ENCODE data around the gene MIEF2. TPM values are rescaled to one million over a fixed set of nuclear protein-coding genes. Genes with fewer than 3 reads are reported as not detected.

Gene MIEF2
- total and polyA plus RNA-seq, 9 donors = 12.0 to 15.5 (median 14.1) TPM

- Histone ChIP-seq H3K36me3 (ENCODE audit: control insufficient read depth, insufficient read depth, low read length) (peaks cover 65% of the 10 kb centered on the region), H3K4me1 (ENCODE audit: control insufficient read depth, insufficient read depth, low read length) (peaks cover 27% of the 10 kb centered on the region), H3K4me3 (ENCODE audit: low read length) (no peak overlapping the region), H3K27me3 (ENCODE audit: control insufficient read depth, insufficient read depth, low read length) (no peaks in the 10 kb centered on the region), H3K9me3 (replicated peaks; ENCODE audit: control insufficient read depth, low read depth, low read length) (no peaks in the 10 kb centered on the region), H3K27ac (ENCODE audit: low read length) (no peak overlapping the region)
- WGBS (ENCODE audit: insufficient coverage) = 87% methylated on average over 4 of the region's 8 CpGs
- no peak for DNase-seq
These were observed 5.4 kb upstream of the MIEF2 start for GRCh38 chr17:18254888-18255649.

- no peak for DNase-seq
- no peak overlapping the region for H3K4me3 ChIP-seq (ENCODE audit: low read length)
- H3K27ac ChIP-seq (ENCODE audit: low read length) = no peak overlapping the region
These were observed 4.1 kb upstream of the MIEF2 start for GRCh38 chr17:18256351-18256750.

GRCh38 chr17:18256776-18257175 is 3.7 kb upstream of the MIEF2 start:
- Histone ChIP-seq H3K4me3 (ENCODE audit: low read length) (no peak overlapping the region), H3K9me3 (replicated peaks; ENCODE audit: control insufficient read depth, low read depth, low read length) (no peaks in the 10 kb centered on the region), H3K27me3 (ENCODE audit: control insufficient read depth, insufficient read depth, low read length) (no peaks in the 10 kb centered on the region), H3K27ac (ENCODE audit: low read length) (no peak overlapping the region), H3K36me3 (ENCODE audit: control insufficient read depth, insufficient read depth, low read length) (peaks cover 48% of the 10 kb centered on the region), H3K4me1 (ENCODE audit: control insufficient read depth, insufficient read depth, low read length) (peaks cover 37% of the 10 kb centered on the region)
- WGBS (ENCODE audit: insufficient coverage) = 82% methylated on average over 7 of the region's 7 CpGs
- DNase-seq = no peak

More at GRCh38 chr17:18256351-18256750, 4.1 kb upstream of the MIEF2 start:
- Histone ChIP-seq H3K27me3 (ENCODE audit: control insufficient read depth, insufficient read depth, low read length) (no peaks in the 10 kb centered on the region), H3K9me3 (replicated peaks; ENCODE audit: control insufficient read depth, low read depth, low read length) (no peaks in the 10 kb centered on the region), H3K4me1 (ENCODE audit: control insufficient read depth, insufficient read depth, low read length) (peaks cover 33% of the 10 kb centered on the region), H3K36me3 (ENCODE audit: control insufficient read depth, insufficient read depth, low read length) (peaks cover 52% of the 10 kb centered on the region)
- WGBS (ENCODE audit: insufficient coverage) = 90% methylated on average over 5 of the region's 11 CpGs

- Histone ChIP-seq H3K4me1 (ENCODE audit: control insufficient read depth, insufficient read depth, low read length) (peaks cover 44% of the 10 kb centered on the region), H3K9me3 (replicated peaks; ENCODE audit: control insufficient read depth, low read depth, low read length) (no peaks in the 10 kb centered on the region), H3K4me3 (ENCODE audit: low read length) (peak overlapping the region; percentile 72), H3K27me3 (ENCODE audit: control insufficient read depth, insufficient read depth, low read length) (no peaks in the 10 kb centered on the region), H3K27ac (ENCODE audit: low read length) (peak overlapping the region; percentile 85), H3K36me3 (ENCODE audit: control insufficient read depth, insufficient read depth, low read length) (peaks cover 42% of the 10 kb centered on the region)
- DNase-seq = no peak
- WGBS (ENCODE audit: insufficient coverage) = 19% methylated on average over 13 of the region's 18 CpGs
These were observed 3.0 kb upstream of the MIEF2 start for GRCh38 chr17:18257268-18257981.

- peak; percentile 74 for DNase-seq
- peaks cover 48% of the 10 kb centered on the region for H3K4me1 ChIP-seq (ENCODE audit: control insufficient read depth, insufficient read depth, low read length)
- H3K9me3 ChIP-seq (replicated peaks; ENCODE audit: control insufficient read depth, low read depth, low read length) = no peaks in the 10 kb centered on the region
- peak overlapping the region; percentile 72 for H3K4me3 ChIP-seq (ENCODE audit: low read length)
- peaks cover 41% of the 10 kb centered on the region for H3K36me3 ChIP-seq (ENCODE audit: control insufficient read depth, insufficient read depth, low read length)
- no peaks in the 10 kb centered on the region for H3K27me3 ChIP-seq (ENCODE audit: control insufficient read depth, insufficient read depth, low read length)
- peak overlapping the region; percentile 85 for H3K27ac ChIP-seq (ENCODE audit: low read length)
- 0% methylated on average over 9 of the region's 16 CpGs for WGBS (ENCODE audit: insufficient coverage)
These were observed 2.5 kb upstream of the MIEF2 start for GRCh38 chr17:18257982-18258355.

- H3K27ac ChIP-seq (ENCODE audit: low read length) = peak within 1 kb of the TSS; percentile 85
- peak within 1 kb of the TSS; percentile 72 for H3K4me3 ChIP-seq (ENCODE audit: low read length)
- DNase-seq = peak; percentile 64
- H3K36me3 ChIP-seq (ENCODE audit: control insufficient read depth, insufficient read depth, low read length) = peaks cover 41% of the 10 kb centered on the region
- WGBS (ENCODE audit: insufficient coverage) = under 1% methylated on average over 67 of the region's 71 CpGs
- no peaks in the 10 kb centered on the region for H3K9me3 ChIP-seq (replicated peaks; ENCODE audit: control insufficient read depth, low read depth, low read length)
- H3K27me3 ChIP-seq (ENCODE audit: control insufficient read depth, insufficient read depth, low read length) = no peaks in the 10 kb centered on the region
- peaks cover 48% of the 10 kb centered on the region for H3K4me1 ChIP-seq (ENCODE audit: control insufficient read depth, insufficient read depth, low read length)
These were observed 2.0 kb upstream of the MIEF2 start, which contains the start of gene FLII for GRCh38 chr17:18258356-18259038. FLII (minus strand) TSS chr17:18258738; CDS start chr17:18258690, 48 bp downstream.

- Histone ChIP-seq H3K4me3 (ENCODE audit: low read length) (peak overlapping the region; percentile 93), H3K9me3 (replicated peaks; ENCODE audit: control insufficient read depth, low read depth, low read length) (no peaks in the 10 kb centered on the region)
- no peak for DNase-seq
These were observed 686 bp upstream of the MIEF2 start for GRCh38 chr17:18259621-18260331.

GRCh38 chr17:18261146-18261515 is 669 bp downstream of the MIEF2 start:
- Histone ChIP-seq H3K36me3 (ENCODE audit: control insufficient read depth, insufficient read depth, low read length) (peaks cover 38% of the 10 kb centered on the region), H3K4me1 (ENCODE audit: control insufficient read depth, insufficient read depth, low read length) (peaks cover 48% of the 10 kb centered on the region), H3K9me3 (replicated peaks; ENCODE audit: control insufficient read depth, low read depth, low read length) (no peaks in the 10 kb centered on the region), H3K27ac (ENCODE audit: low read length) (peak overlapping the region; percentile 75), H3K27me3 (ENCODE audit: control insufficient read depth, insufficient read depth, low read length) (no peaks in the 10 kb centered on the region), H3K4me3 (ENCODE audit: low read length) (peak overlapping the region; percentile 93)
- DNase-seq = peak; percentile 59
- WGBS (ENCODE audit: insufficient coverage) = 2% methylated on average over 16 of the region's 16 CpGs

More at GRCh38 chr17:18259621-18260331, 686 bp upstream of the MIEF2 start:
- WGBS (ENCODE audit: insufficient coverage) = 63% methylated on average over 16 of the region's 22 CpGs
- H3K27ac ChIP-seq (ENCODE audit: low read length) = peak overlapping the region; percentile 52
- H3K27me3 ChIP-seq (ENCODE audit: control insufficient read depth, insufficient read depth, low read length) = no peaks in the 10 kb centered on the region
- peaks cover 48% of the 10 kb centered on the region for H3K4me1 ChIP-seq (ENCODE audit: control insufficient read depth, insufficient read depth, low read length)
- H3K36me3 ChIP-seq (ENCODE audit: control insufficient read depth, insufficient read depth, low read length) = peaks cover 41% of the 10 kb centered on the region

GRCh38 chr17:18261659-18262058 is 1.2 kb downstream of the MIEF2 start:
- 88% methylated on average over 3 of the region's 3 CpGs for WGBS (ENCODE audit: insufficient coverage)
- peaks cover 44% of the 10 kb centered on the region for H3K4me1 ChIP-seq (ENCODE audit: control insufficient read depth, insufficient read depth, low read length)

More at GRCh38 chr17:18261659-18262058, 1.2 kb downstream of the MIEF2 start:
- H3K27me3 ChIP-seq (ENCODE audit: control insufficient read depth, insufficient read depth, low read length) = no peaks in the 10 kb centered on the region
- no peaks in the 10 kb centered on the region for H3K9me3 ChIP-seq (replicated peaks; ENCODE audit: control insufficient read depth, low read depth, low read length)
- peaks cover 32% of the 10 kb centered on the region for H3K36me3 ChIP-seq (ENCODE audit: control insufficient read depth, insufficient read depth, low read length)
- peak overlapping the region; percentile 93 for H3K4me3 ChIP-seq (ENCODE audit: low read length)
- peak overlapping the region; percentile 75 for H3K27ac ChIP-seq (ENCODE audit: low read length)
- DNase-seq = no peak
